ENCODE measurements around the gene PRSS23. TPM values are rescaled to one million over a fixed set of nuclear protein-coding genes. Genes with fewer than 3 reads are reported as not detected.

Gene PRSS23
- total RNA-seq, 6 donors from 2014 or later = 18.9 to 87.0 (median 35.7) TPM

DNA sequence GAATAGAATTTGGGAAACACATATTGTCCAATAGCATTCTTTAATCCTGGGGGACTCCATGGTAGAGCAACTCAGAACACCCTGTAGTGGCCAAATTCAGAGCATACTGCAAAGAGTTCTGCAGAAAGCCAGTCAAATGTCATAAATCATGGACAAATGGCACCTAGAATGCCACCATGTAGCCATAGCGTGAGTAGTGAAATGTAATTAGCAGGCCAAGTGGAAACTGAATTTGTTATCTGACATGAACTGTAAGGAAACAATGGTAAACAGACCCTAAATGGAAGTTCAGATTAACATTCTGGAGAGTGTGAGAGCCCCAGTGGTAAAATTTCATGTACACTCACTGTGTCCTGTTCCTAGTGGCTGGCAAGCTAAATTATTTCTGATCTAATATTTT lies 7.0 kb upstream of the PRSS23 start:
- H3K36me3 ChIP-seq = no peaks in the 10 kb centered on the region

GRCh38 chr11:86795511-86795910 lies 4.8 kb upstream of the PRSS23 start:
- 91 to 93% methylated on average over 2 of the region's 2 CpGs for WGBS, 2 donors
- no peak for ATAC-seq (ENCODE audit: low FRiP score in 2 of 2)
- Histone ChIP-seq H3K4me1 (peaks cover 5 to 12% (median 7%) of the 10 kb centered on the region in 4 donors), H3K36me3 (no peaks in the 10 kb centered on the region), H3K4me3 (no peak overlapping the region), H3K27ac (no peak overlapping the region), H3K27me3 (no peaks in the 10 kb centered on the region), H3K9me3 (no peaks in the 10 kb centered on the region)
- TF ChIP-seq EP300 (IDR thresholded peaks at IDR 0.05) = no peak
- TF ChIP-seq, protein P1, sequence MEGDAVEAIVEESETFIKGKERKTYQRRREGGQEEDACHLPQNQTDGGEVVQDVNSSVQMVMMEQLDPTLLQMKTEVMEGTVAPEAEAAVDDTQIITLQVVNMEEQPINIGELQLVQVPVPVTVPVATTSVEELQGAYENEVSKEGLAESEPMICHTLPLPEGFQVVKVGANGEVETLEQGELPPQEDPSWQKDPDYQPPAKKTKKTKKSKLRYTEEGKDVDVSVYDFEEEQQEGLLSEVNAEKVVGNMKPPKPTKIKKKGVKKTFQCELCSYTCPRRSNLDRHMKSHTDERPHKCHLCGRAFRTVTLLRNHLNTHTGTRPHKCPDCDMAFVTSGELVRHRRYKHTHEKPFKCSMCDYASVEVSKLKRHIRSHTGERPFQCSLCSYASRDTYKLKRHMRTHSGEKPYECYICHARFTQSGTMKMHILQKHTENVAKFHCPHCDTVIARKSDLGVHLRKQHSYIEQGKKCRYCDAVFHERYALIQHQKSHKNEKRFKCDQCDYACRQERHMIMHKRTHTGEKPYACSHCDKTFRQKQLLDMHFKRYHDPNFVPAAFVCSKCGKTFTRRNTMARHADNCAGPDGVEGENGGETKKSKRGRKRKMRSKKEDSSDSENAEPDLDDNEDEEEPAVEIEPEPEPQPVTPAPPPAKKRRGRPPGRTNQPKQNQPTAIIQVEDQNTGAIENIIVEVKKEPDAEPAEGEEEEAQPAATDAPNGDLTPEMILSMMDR (IDR thresholded peaks at IDR 0.05) = no peak
- no peak for TF ChIP-seq POLR2A (IDR thresholded peaks at IDR 0.05)
- TF ChIP-seq POLR2AphosphoS5 (IDR thresholded peaks at IDR 0.05) = no peak
- no peak for DNase-seq

More for the DNA sequence above, 7.0 kb upstream of the PRSS23 start:
- DNase-seq (no peak), ATAC-seq (ENCODE audit: low FRiP score in 2 of 2) (no peak)
- no peaks in the 10 kb centered on the region for H3K9me3 ChIP-seq
- H3K27ac ChIP-seq = no peak overlapping the region
- H3K4me1 ChIP-seq = no peaks in the 10 kb centered on the region
- WGBS, 2 donors = 59 to 95% methylated on average over 1 of the region's 1 CpG
- no peak overlapping the region for H3K4me3 ChIP-seq
- H3K27me3 ChIP-seq = no peaks in the 10 kb centered on the region
- TF ChIP-seq POLR2AphosphoS5 (IDR thresholded peaks at IDR 0.05) (no peak), POLR2A (IDR thresholded peaks at IDR 0.05) (no peak), EP300 (IDR thresholded peaks at IDR 0.05) (no peak)
- TF ChIP-seq, protein P1 (IDR thresholded peaks at IDR 0.05) = no peak

DNA sequence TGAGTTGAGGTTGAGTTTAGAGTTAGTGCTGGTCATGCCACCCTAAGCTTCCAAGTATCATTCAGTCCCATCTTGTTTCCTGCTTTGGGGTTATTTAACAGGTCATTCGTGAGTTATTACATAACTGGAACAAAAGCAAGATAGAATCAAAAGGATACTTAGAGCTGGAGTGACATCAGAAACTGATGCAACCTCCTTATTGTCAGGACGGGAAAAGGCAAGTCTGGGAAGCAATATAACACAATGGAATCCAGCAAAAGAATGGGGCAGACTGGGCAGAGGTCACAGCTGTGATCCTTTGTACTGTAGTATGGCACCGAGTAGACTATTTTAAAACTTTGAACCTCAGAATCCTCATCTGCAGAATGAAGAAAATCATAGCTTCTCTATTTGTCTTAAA lies 4.4 kb upstream of the PRSS23 start:
- Histone ChIP-seq H3K4me3 (no peak overlapping the region), H3K36me3 (no peaks in the 10 kb centered on the region), H3K27ac (no peak overlapping the region), H3K9me3 (no peaks in the 10 kb centered on the region), H3K4me1 (peaks cover 5 to 16% (median 10%) of the 10 kb centered on the region in 4 donors), H3K27me3 (no peaks in the 10 kb centered on the region)
- 33 to 44% methylated on average over 3 of the region's 3 CpGs for WGBS, 2 donors
- ATAC-seq (ENCODE audit: low FRiP score in 2 of 2) (no peak), DNase-seq (no peak)
- TF ChIP-seq EP300 (IDR thresholded peaks at IDR 0.05) (peak in 2 of 4 donors; percentile 5 to 73), POLR2A (IDR thresholded peaks at IDR 0.05) (no peak), POLR2AphosphoS5 (IDR thresholded peaks at IDR 0.05) (peak; percentile 8 to 43)
- TF ChIP-seq, protein P1 (IDR thresholded peaks at IDR 0.05) = no peak

DNA sequence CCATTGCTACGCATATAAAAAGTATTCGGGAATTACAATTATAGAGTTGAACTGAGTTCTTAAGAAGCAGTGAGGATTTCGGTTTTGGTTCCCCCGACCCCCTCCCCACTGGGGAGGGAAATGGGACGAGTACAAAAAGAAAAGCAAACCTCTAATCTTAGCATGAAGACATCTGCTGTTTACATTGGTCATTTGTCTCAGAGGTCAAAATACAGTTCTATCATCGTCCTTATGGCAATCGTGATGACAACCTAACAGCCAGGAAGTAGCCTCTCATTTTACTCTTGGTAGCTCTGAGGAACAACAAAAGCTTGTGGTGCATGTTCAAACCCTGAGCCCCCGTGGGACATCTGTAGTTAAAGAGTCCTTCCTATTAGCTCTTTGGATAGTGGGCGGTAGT lies 3.2 kb upstream of the PRSS23 start:
- H3K9me3 ChIP-seq = no peaks in the 10 kb centered on the region
- peaks cover 5 to 28% (median 14%) of the 10 kb centered on the region in 4 donors for H3K4me1 ChIP-seq
- ATAC-seq (ENCODE audit: low FRiP score in 2 of 2) = no peak
- H3K36me3 ChIP-seq = no peaks in the 10 kb centered on the region
- H3K4me3 ChIP-seq = no peak overlapping the region
- H3K27me3 ChIP-seq = no peaks in the 10 kb centered on the region
- H3K27ac ChIP-seq = no peak overlapping the region
- 56 to 61% methylated on average over 9 of the region's 9 CpGs for WGBS, 2 donors
- DNase-seq = no peak
- TF ChIP-seq POLR2A (IDR thresholded peaks at IDR 0.05) = no peak
- TF ChIP-seq, protein P1 (IDR thresholded peaks at IDR 0.05) = no peak
- TF ChIP-seq POLR2AphosphoS5 (IDR thresholded peaks at IDR 0.05) = no peak
- no peak for TF ChIP-seq EP300 (IDR thresholded peaks at IDR 0.05)

DNA sequence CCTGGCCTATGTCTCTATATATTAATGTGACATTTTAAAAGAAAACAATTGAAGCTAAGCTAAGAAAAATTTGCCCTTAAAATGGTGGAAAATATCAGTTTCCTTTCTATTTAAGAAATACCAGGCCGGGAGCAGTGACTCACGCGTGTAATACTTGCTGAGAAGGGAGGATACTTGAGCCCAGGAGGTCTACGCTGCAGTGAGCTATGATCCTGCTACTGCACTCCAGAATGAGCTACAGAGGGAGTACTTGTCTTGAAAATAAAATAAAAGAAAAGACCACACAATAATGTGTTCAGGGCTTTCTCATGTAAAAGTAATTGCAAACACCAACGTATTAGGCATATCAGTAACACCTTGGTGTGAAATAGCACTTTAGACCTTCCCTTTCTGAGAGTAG lies 1.4 kb upstream of the PRSS23 start:
- Histone ChIP-seq H3K36me3 (no peaks in the 10 kb centered on the region), H3K4me1 (peaks cover 8 to 36% (median 14%) of the 10 kb centered on the region in 4 donors), H3K27me3 (no peaks in the 10 kb centered on the region), H3K4me3 (no peak overlapping the region), H3K27ac (no peak overlapping the region), H3K9me3 (no peaks in the 10 kb centered on the region)
- TF ChIP-seq EP300 (IDR thresholded peaks at IDR 0.05) (no peak), POLR2AphosphoS5 (IDR thresholded peaks at IDR 0.05) (no peak), POLR2A (IDR thresholded peaks at IDR 0.05) (no peak)
- TF ChIP-seq, protein P1 (IDR thresholded peaks at IDR 0.05) = no peak
- no peak for DNase-seq
- 95 to 96% methylated on average over 5 of the region's 5 CpGs for WGBS, 2 donors
- peak in 1 of 2 donors; percentile 52 for ATAC-seq (ENCODE audit: low FRiP score in 2 of 2)
